Measurements from ENCODE around the gene LCN15.
"Not testable (repeated sequence)": the region's sequence is repeated elsewhere in the genome, so short reads cannot be mapped to it uniquely, and the experiment has no call there.

Gene LCN15

GRCh38 chr9:136722093-136722968 is 42.0 kb downstream of the LCN15 start:
- DNase-seq (ENCODE audit: low read depth in 2 of 2), result no peak

DNA sequence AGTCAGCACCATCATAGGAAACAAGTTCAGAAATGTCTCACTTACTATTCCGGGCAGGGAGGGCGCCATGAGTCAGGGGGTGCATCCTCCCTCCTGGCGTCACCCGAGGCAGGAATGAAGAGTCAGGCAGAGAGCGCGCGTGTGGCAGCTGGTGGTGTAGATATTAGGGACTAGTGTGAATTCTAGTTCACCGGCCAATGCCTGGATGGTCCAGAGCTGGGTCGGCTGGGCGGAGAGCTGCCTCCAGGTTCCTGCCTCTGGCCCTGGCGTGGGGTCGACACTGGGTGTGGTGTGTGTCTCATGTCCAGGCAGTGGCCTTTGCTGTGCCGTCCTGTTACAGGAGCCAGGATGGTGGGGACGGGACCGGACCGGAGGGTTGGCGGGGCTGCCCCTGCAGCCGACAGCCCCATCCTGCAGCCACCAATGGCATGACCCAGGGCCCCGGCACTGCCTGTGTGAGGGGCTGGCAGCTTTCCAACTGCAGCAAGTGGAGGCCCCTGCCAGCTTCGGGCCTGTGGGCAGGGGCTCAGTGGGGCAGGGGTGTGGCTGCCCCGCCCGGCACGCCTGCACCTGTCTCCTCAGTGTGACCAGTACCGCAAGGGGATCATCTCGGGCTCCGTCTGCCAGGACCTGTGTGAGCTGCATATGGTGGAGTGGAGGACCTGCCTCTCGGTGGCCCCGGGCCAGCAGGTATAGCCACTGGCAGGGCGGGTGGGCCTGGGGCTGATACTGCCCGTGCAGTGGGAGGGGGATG is 42.8 kb downstream of the LCN15 start:
- no peak for DNase-seq (ENCODE audit: low read depth in 2 of 2)

DNA sequence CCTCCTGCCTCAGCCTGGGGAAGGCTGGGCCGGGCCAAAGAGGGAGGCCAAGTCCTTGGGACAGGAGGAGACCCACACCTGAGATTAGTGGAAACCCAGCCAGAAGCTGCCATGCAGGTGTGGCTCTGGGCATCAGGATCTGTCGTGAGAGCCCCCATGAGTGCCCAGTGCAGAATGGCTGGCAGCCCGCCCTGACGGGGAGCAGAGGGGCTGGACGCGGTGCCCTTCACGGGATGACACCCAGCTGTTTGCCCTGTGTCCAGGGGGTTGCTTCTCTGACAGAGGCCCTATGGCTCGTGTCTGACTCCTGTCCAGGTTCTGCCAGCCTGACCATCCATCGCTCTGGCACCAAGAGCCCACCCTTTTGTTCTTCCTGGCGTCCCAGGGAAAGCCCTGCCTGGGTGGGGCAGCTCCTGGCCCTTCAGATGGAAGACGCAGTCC is 43.4 kb downstream of the LCN15 start:
- no peak for DNase-seq (ENCODE audit: low read depth in 2 of 2)

GRCh38 chr9:136720251-136720897 is 43.9 kb downstream of the LCN15 start:
- DNase-seq (ENCODE audit: low read depth in 2 of 2), result no peak

DNA sequence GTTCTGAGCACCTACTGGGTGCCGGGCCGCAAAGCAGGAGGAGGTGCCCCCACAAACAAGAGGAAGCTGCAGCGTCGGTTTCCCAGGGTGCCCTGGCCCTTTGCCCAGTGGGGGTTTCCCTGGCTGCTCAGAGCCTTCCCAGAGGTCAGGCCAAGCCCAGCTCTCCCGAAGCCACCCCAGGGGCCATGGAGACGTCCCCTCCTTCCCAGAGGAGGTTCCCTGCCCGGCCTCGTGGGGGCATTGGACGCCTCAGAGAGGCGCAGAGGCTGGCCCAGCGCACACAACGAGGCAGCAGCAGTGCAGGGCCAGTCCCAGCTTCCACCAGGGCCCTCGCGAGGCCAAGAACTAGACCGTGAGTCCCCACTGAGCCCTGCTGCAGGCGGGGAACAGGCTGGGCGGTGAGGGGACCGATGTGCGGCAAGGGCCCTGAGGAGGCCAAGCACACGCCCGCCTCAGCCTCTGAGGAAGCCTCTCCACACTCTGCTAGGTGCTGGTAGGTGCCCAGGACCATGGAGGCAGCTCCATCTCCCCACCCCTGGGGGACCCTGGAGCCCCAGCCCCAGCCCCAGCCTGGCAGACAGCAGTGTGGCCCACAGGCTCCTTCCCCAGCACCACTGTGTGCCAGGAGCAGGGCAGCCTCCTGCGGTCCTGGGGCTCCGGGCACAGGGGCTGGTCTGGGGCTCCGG is 45.0 kb downstream of the LCN15 start:
- no peak for DNase-seq (ENCODE audit: low read depth in 2 of 2)

DNA sequence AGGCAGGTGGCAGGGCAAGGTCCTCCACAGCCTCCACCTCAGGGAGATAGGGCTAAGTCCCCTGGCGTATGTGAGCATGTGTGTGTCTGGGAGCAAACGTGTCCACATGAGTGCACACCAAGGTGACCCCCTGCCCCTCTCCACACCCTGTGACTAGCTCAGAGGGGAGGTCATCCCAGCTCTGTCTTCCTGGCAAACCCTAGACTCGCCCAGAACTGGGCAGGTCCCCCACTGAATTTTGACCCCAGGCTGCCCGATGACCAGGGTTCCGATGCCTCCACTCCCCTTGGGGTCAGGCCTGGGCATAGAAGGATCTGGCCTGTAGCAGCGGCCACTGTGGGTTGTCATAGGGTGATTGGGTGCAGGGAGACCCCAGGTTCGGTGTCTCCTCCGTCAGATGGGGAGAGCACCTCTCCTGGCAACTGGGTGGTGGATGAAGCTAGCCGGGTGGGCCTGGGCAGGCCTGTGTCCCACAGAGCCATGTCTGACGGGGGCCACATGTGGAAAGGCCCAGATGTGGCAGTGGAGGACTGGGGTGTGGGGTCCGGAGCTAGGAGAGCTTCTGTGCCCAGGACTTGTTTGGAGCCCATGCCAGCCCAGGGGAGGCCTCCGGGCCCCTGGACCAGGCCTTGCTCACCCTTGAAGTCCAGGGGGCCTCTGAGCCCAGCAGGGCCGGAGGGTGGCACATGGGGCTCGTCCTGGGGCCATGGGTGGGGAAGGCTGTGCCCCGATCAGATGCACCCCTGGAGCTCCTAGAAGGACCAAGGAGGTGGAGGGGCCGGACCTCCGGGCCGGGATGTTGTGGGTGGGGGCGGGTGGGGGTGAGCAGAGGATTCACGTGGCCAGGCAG is 45.7 kb downstream of the LCN15 start:
- DNase-seq (ENCODE audit: low read depth in 2 of 2), result no peak

DNA sequence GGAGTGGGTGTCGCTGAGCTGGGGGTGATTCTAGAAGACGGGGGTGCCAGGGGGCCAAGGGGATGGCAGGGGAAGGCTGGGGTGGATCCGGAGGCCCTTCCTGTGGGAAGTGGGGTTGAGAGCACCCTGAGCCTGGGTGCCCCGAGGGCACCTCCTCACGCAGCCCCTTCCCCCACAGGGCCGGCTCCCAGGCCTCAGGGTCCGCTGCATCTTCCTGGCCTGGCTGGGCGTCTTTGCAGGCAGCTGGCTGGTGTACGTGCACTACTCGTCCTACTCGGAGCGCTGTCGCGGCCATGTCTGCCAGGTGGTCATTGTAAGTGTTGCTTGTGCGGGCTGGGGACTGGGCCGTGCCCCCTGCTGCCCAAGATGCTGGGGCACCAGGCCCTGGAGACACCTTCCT is 46.9 kb downstream of the LCN15 start:
- no peak for DNase-seq (ENCODE audit: low read depth in 2 of 2)

DNA sequence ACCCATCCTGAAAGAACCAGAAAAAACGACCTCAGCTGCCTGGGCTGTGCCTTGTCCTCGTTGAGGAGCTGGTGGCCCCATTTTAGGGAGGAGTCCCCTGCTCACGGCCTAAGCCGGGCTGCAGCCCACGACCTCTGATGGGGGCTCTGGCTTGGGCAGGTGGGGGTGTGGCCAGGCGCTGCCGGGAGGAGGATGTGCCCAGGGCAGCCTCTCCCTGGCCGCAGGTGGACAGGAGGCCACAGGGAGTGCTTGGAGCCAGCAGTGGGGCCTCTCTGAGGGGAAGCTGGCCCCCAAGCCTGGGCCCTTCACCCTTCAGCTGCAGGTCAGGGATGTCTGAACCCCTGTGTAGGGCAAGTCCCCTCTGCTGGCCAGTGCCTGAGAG is 49.4 kb downstream of the LCN15 start:
- no peak for DNase-seq (ENCODE audit: low read depth in 2 of 2)

DNA sequence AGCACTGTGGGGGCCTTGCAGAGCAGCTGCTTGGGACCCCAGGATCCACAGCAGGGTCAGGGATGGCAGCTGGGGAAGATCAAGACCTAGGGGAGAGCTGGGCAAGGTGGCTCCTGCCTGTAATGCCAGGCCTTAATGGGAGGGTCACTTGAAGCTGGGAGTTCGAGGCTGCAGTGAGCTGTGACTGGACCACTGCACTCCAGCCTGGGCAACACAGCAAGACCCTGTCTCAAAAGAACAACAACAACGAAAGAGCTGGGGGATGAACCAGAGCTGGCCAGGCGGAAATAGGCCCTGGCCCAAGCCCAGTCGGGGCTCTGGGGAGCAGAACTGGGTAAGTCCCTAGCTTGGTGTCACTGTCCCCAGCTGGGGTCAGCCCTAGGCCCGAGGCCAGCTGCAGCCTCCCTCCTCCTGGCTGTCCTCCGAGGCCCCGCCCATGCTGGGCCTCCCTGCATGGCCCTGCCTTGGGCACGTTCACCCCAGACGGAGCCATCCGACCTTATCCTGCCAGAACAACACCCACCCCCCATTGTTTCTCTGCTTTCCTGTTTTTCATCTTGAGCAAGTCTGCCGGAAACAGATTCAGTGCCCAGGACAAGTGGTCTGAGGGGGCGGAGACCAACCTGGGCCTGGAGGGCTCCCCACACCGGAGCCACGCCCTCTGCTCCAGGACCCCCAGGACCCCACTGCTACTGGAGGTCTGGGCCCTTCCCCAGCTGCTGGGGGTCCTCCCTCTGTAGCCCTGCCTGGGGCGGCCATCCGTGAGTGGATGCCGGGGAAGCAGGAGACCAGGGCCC is 50.0 kb downstream of the LCN15 start:
- DNase-seq (ENCODE audit: low read depth in 2 of 2), result no peak

GRCh38 chr9:136713550-136713949 is 50.8 kb downstream of the LCN15 start:
- DNase-seq (ENCODE audit: low read depth in 2 of 2), result no peak

DNA sequence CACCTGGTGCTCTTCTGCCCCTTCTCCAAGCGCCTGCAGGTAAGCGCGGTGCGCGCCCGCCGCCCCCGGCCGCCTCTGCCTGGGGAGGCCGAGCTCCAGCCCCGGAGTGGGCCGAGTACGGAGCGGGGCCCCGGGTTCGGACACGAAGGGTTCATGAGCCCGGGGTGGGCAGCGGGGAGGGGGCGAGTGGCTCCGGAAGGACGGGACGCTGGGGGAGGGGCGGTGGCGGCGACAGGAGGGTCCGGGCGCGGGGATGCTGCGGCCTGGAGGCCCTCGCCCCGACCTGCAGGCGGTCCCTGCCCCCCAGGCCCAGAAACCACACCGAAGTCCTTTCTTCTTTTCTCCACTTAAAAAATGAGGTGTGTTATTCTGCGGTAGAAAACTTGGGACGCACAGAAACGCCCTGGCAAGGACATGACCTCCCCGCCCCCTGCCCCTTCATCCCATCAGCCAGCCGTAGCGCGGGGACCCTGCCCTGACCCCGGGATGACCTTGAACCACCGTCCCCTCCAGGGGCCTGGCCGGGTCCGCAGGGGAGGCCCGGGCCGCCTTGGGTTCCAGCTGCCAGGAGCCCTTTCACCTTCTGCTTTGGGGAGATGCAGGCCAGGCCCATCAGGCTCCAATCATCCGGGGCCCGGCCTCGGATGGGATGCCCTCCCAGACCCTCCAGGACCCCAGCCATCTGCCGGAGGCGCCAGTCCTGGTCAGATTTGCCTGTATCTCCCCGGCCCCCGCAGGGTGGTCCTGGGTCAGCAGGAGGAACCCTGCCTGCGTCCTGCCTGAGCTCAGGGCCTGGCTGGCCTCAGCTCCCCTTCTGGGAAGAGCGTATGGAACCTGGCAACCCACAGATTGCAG is 51.4 kb downstream of the LCN15 start:
- no peak for DNase-seq (ENCODE audit: low read depth in 2 of 2)

DNA sequence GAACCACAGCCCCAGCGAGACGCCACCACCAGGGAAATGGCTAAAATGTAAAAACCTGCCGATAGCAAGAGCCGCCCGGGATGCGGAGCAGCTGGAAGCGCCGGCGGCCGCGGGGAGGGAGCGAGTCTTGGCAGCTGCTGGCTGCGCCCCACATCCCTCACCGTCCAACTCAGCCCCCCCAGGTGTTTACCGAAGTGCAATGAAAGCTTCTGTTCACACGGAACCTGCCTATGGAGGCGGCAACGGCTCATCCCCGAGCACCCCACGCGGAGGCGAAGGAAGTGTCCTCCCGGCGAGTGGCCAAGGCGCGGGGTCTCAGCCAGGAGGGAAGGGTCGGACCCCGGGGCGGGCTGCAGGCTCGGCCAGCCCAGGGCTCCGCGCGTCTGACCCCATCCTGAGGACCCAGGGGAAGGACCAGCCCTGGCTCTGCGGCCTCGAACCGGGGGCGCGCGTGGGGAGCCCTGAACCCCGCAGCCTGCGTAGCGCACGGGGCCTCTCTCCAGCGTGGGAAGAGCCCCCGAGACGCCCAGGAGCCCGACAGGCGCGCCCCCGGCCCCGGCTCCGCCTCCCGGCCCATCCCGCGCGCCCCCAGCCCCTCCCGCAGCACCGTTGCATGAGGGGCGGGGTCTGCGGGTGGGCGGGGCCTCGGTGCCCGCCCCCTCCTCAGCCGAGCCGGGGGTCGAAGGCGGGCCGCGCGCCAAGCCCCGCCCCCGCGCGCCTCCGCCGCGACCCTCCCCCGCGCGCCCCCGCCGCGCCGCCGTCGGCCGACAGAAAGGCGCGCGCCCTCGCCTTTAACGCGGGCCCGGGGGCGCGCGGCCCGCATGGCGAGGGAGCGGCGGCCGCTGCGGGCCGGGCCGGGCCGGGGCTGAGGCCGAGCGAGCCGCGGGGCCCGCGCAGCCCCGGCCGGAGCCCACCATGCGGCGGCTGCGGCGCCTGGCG is 52.3 kb downstream of the LCN15 start, which contains the start of gene DIPK1B:
Gene DIPK1B, plus strand, starts transcription at position 822 of the 939 bp plus-strand sequence. Its CDS starts 94 bp downstream, at position 916.
- no peak for DNase-seq (ENCODE audit: low read depth in 2 of 2)

DNA sequence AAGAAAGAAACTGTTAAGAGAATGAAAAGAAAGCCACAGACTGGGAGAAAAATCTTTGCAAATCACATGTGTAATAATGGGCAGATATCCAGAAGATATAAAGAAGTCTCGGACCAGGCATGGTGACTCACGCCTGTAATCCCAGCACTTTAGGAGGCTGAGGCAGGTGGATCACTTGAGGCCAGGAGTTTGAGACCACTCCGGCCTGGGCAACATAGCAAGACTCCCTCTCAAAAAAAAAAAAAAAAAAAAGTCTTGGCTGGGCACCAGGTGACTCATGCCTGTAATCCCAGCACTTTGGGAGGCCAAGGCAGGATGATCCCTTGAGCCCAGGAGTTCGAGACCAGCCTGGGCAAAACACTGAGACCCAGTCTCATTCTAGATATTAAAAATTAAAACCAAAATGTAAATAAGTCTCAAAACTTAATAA is 53.1 kb downstream of the LCN15 start:
- DNase-seq (ENCODE audit: low read depth in 2 of 2), result not testable (repeated sequence)

GRCh38 chr9:136710543-136710942 is 53.8 kb downstream of the LCN15 start:
- no peak for DNase-seq (ENCODE audit: low read depth in 2 of 2)
